ENCODE results near the gene TBC1D10B. TPM values are rescaled to one million over a fixed set of nuclear protein-coding genes. Genes with fewer than 3 reads are reported as not detected.

Gene TBC1D10B
- total and polyA plus RNA-seq, 2 of the 8 experiments (the other 6 are each of a cell fraction or from before 2014, with no cell fraction given): 15.4 to 28.6 TPM

- TF ChIP-seq BRCA1 (IDR thresholded peaks at IDR 0.05; ENCODE audit: low read depth, low read length) (no peak), TEAD4 (IDR thresholded peaks at IDR 0.05; ENCODE audit: low read depth, low read length) (no peak), JUND (IDR thresholded peaks at IDR 0.05; ENCODE audit: low read length) (no peak), CHD1 (IDR thresholded peaks at IDR 0.05; ENCODE audit: low read depth, low read length) (no peak), POLR2A (IDR thresholded peaks at IDR 0.05; ENCODE audit: control extremely low read depth in 1 of 2, low read depth in 2 of 2, low read length in 2 of 2) (no peak), CHD2 (IDR thresholded peaks at IDR 0.05; ENCODE audit: low read length) (peak; percentile 89), SIN3A (conservative IDR thresholded peaks at IDR 0.05 in 1 of 2, IDR thresholded peaks at IDR 0.05 in 1 of 2; ENCODE audit: low read depth in 1 of 2, low read length in 2 of 2) (peak; percentile 76 to 96; a peak in 2 of 4 replicates), NRF1 (IDR thresholded peaks at IDR 0.05; ENCODE audit: low read depth, low read length) (peak; percentile 89), E2F6 (IDR thresholded peaks at IDR 0.05) (peak; percentile 67; the same call in 1 of the 2 replicates), POU5F1 (IDR thresholded peaks at IDR 0.05; ENCODE audit: low read depth, low read length) (no peak), TAF1 (IDR thresholded peaks at IDR 0.05; ENCODE audit: low read depth, low read length) (0 out of 2 replicates have a peak, but pooled peaks have one; percentile 38), SIX5 (IDR thresholded peaks at IDR 0.05; ENCODE audit: low read depth, low read length) (no peak), SP2 (IDR thresholded peaks at IDR 0.05; ENCODE audit: low read length) (peak; percentile 72), HDAC2 (IDR thresholded peaks at IDR 0.05; ENCODE audit: borderline replicate concordance in 1 of 2, low read depth in 2 of 2, low read length in 2 of 2) (no peak), RXRA (IDR thresholded peaks at IDR 0.05; ENCODE audit: insufficient read depth, low read depth, low read length) (no peak), SP1 (IDR thresholded peaks at IDR 0.05; ENCODE audit: low read depth, low read length) (peak; percentile 98), SP4 (IDR thresholded peaks at IDR 0.05; ENCODE audit: low read length) (no peak; the same call in 1 of the 2 replicates), SRF (IDR thresholded peaks at IDR 0.05; ENCODE audit: low read depth, low read length) (peak; percentile 76), POLR2AphosphoS5 (IDR thresholded peaks at IDR 0.05; ENCODE audit: low read depth, low read length) (no peak), SUZ12 (IDR thresholded peaks at IDR 0.05; ENCODE audit: low read length) (no peak), BCL11A (IDR thresholded peaks at IDR 0.05; ENCODE audit: low read depth in 2 of 2, low read length in 2 of 2) (no peak)
Observed at GRCh38 chr16:30370456-30371247, at the start of gene TBC1D10B (continued).
